ENCODE results near the gene ABHD5.

DNA sequence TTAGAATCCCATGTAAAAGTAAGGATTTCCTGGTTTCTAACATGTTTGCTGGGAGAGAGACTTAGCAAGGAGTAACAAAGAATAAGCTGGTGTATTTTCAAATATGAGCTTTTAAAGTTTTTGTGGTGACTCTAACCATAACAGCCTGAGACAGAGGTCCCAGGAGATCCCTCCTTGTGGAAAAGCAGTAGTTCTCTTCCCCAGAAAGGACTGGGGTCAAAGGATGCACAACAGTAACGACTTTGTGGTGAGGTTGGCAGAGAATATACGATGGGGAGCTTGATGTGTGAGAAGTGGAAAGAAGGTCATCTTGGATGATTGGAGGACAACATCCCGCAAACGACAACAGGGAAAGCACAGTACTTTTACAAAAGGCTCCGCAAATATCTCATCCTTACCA is 38.2 kb downstream of the ABHD5 start:
- TF ChIP-seq, protein P1, sequence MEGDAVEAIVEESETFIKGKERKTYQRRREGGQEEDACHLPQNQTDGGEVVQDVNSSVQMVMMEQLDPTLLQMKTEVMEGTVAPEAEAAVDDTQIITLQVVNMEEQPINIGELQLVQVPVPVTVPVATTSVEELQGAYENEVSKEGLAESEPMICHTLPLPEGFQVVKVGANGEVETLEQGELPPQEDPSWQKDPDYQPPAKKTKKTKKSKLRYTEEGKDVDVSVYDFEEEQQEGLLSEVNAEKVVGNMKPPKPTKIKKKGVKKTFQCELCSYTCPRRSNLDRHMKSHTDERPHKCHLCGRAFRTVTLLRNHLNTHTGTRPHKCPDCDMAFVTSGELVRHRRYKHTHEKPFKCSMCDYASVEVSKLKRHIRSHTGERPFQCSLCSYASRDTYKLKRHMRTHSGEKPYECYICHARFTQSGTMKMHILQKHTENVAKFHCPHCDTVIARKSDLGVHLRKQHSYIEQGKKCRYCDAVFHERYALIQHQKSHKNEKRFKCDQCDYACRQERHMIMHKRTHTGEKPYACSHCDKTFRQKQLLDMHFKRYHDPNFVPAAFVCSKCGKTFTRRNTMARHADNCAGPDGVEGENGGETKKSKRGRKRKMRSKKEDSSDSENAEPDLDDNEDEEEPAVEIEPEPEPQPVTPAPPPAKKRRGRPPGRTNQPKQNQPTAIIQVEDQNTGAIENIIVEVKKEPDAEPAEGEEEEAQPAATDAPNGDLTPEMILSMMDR (IDR thresholded peaks at IDR 0.05): no peak
- TF ChIP-seq, protein P2, sequence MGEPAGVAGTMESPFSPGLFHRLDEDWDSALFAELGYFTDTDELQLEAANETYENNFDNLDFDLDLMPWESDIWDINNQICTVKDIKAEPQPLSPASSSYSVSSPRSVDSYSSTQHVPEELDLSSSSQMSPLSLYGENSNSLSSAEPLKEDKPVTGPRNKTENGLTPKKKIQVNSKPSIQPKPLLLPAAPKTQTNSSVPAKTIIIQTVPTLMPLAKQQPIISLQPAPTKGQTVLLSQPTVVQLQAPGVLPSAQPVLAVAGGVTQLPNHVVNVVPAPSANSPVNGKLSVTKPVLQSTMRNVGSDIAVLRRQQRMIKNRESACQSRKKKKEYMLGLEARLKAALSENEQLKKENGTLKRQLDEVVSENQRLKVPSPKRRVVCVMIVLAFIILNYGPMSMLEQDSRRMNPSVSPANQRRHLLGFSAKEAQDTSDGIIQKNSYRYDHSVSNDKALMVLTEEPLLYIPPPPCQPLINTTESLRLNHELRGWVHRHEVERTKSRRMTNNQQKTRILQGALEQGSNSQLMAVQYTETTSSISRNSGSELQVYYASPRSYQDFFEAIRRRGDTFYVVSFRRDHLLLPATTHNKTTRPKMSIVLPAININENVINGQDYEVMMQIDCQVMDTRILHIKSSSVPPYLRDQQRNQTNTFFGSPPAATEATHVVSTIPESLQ (CRISPR knock-in tag; IDR thresholded peaks at IDR 0.05): no peak
- TF ChIP-seq RORB (CRISPR knock-in tag; IDR thresholded peaks at IDR 0.05) (no peak), ZNF121 (CRISPR knock-in tag; IDR thresholded peaks at IDR 0.05) (no peak), CREM (CRISPR knock-in tag; IDR thresholded peaks at IDR 0.05) (no peak), ESRRA (CRISPR knock-in tag; IDR thresholded peaks at IDR 0.05; ENCODE audit: borderline replicate concordance) (no peak), KAT7 (CRISPR knock-in tag; IDR thresholded peaks at IDR 0.05; ENCODE audit: borderline replicate concordance) (no peak), ETV6 (CRISPR knock-in tag; IDR thresholded peaks at IDR 0.05) (no peak), CREB1 (CRISPR knock-in tag; IDR thresholded peaks at IDR 0.05) (no peak), ZNF138 (CRISPR knock-in tag; conservative IDR thresholded peaks at IDR 0.05) (no peak)
- TF ChIP-seq, protein P3, sequence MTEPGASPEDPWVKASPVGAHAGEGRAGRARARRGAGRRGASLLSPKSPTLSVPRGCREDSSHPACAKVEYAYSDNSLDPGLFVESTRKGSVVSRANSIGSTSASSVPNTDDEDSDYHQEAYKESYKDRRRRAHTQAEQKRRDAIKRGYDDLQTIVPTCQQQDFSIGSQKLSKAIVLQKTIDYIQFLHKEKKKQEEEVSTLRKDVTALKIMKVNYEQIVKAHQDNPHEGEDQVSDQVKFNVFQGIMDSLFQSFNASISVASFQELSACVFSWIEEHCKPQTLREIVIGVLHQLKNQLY (CRISPR knock-in tag; IDR thresholded peaks at IDR 0.05): no peak
- TF ChIP-seq, protein P4, sequence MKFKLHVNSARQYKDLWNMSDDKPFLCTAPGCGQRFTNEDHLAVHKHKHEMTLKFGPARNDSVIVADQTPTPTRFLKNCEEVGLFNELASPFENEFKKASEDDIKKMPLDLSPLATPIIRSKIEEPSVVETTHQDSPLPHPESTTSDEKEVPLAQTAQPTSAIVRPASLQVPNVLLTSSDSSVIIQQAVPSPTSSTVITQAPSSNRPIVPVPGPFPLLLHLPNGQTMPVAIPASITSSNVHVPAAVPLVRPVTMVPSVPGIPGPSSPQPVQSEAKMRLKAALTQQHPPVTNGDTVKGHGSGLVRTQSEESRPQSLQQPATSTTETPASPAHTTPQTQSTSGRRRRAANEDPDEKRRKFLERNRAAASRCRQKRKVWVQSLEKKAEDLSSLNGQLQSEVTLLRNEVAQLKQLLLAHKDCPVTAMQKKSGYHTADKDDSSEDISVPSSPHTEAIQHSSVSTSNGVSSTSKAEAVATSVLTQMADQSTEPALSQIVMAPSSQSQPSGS (CRISPR knock-in tag; IDR thresholded peaks at IDR 0.05; ENCODE audit: borderline replicate concordance, low read depth): no peak
